GM12878 (cell line): ENCODE measurements around the gene TEPSIN. TPM values are rescaled to one million over a fixed set of nuclear protein-coding genes. Genes with fewer than 3 reads are reported as not detected.

Experiments
- ATAC-seq: fragments of 200-7000 bp; cut with Tn5 transposase; 3 replicates; pipeline ENCODE4 v1.9.1; 2020; ENCODE audit warnings: mild to moderate bottlenecking, moderate library complexity
- BruUV-seq: library from RNA; stranded (reverse); fragments of 400-500 nt; replicated peaks from 2 replicates; lab custom pipeline; 2021; lab: Mats Ljungman, UMichigan
- CTCF ChIA-PET: fragments of 300-600 bp; sonication (Branson Sonifier 250); formaldehyde crosslinking; extraction: SDS; loops from one replicate; lab custom pipeline; 2021; ENCODE audit warnings: inconsistent platforms; lab: Yijun Ruan, JAX
- POLR2A ChIA-PET: fragments of 350-600 bp; formaldehyde crosslinking; extraction: SDS; loops from one replicate; lab custom pipeline; 2021; ENCODE audit warnings: inconsistent platforms; lab: Charles Lee
- RAD21 ChIA-PET: fragments of 300-600 bp; sonication (Branson Sonifier 250); formaldehyde crosslinking; loops from one replicate; lab custom pipeline; 2023; ENCODE audit warnings: antibody characterized with exemption; ENCODE audit not compliant: unreplicated experiment; lab: Charles Lee
- SMC1A ChIA-PET: fragments of 300-600 bp; sonication (Branson Sonifier 250); formaldehyde crosslinking; loops from one replicate; lab custom pipeline; 2023; ENCODE audit not compliant: unreplicated experiment, uncharacterized antibody; lab: Charles Lee
- DNase-seq: peaks from one replicate; pipeline ENCODE4 v3.0.0-alpha.2; 2011; ENCODE audit warnings: low read depth, low spot score
- FAIRE-seq: peaks from 3 replicates; lab custom pipeline; 2011; peaks lifted over from hg19 to GRCh38; lab: Jason Lieb, UNC
- H2AFZ ChIP-seq: 2 replicates; pipeline ENCODE4 v1.6.0; 2011; ENCODE audit warnings: low read depth, low read length, control low read depth; ENCODE audit not compliant: control insufficient read depth
- H3K27ac ChIP-seq: 2 replicates; pipeline ENCODE4 v1.5.1; 2011; ENCODE audit warnings: control low read depth; ENCODE audit not compliant: control insufficient read depth, insufficient read depth
- H3K27me3 ChIP-seq, 2 experiments: replicated peaks in 1 of 2; 2 replicates each; pipeline versions ENCODE4 v1.6.0 to v1.6.1; 2011; ENCODE audit warnings: low read length in 1 of 2; ENCODE audit not compliant: control insufficient read depth in 2 of 2, insufficient read depth in 2 of 2
- H3K36me3 ChIP-seq, 2 experiments: 2 replicates each; pipeline ENCODE4 v1.5.1; 2011; ENCODE audit warnings: low read length in 1 of 2; ENCODE audit not compliant: control insufficient read depth in 2 of 2, insufficient read depth in 2 of 2
- H3K4me1 ChIP-seq: 2 replicates; pipeline ENCODE4 v1.6.1; 2011; ENCODE audit warnings: mild to moderate bottlenecking, low read length, moderate library complexity, mixed read lengths; ENCODE audit not compliant: control insufficient read depth, insufficient read depth
- H3K4me2 ChIP-seq: 2 replicates; pipeline ENCODE4 v1.6.0; 2011; ENCODE audit warnings: control low read depth; ENCODE audit not compliant: control insufficient read depth, insufficient read depth
- H3K4me3 ChIP-seq: fragments of 200-600 bp; sonication (generic); 2 replicates; pipeline ENCODE4 v1.5.1; 2016
- H3K79me2 ChIP-seq: 2 replicates; pipeline ENCODE4 v1.6.0; 2011; ENCODE audit warnings: low read length; ENCODE audit not compliant: control insufficient read depth, insufficient read depth
- H3K9ac ChIP-seq: 2 replicates; pipeline ENCODE4 v1.8.0; 2011; ENCODE audit warnings: low read length, control low read depth, mixed read lengths; ENCODE audit not compliant: control insufficient read depth, insufficient read depth
- H3K9me3 ChIP-seq: replicated peaks from 3 replicates; pipeline ENCODE4 v1.5.1; 2011; ENCODE audit warnings: mild to moderate bottlenecking, low read length; ENCODE audit not compliant: control insufficient read depth, insufficient read depth
- H4K20me1 ChIP-seq: 2 replicates; pipeline ENCODE4 v1.6.0; 2011; ENCODE audit not compliant: control insufficient read depth, insufficient read depth
- BRCA1 ChIP-seq: IDR thresholded peaks from 2 replicates; pipeline ENCODE4 v1.6.1; 2011; ENCODE audit warnings: low read depth, low read length, improper control_type of control experiment
- E4F1 ChIP-seq: fragments of 450-650 bp; IDR thresholded peaks from 2 replicates; pipeline ENCODE4 v1.6.1; 2018; ENCODE audit warnings: borderline replicate concordance, mild to moderate bottlenecking; ENCODE audit not compliant: partially characterized antibody
- ELK1 ChIP-seq: IDR thresholded peaks from 2 replicates; pipeline ENCODE4 v1.6.1; 2012; ENCODE audit warnings: low read depth, low read length, improper control_type of control experiment
- EP300 ChIP-seq, 2 experiments: fragments of 150-350 bp in 1 of 2; IDR thresholded peaks; 2 replicates each; pipeline ENCODE4 v1.6.1; 2011 to 2012; ENCODE audit warnings: low read depth in 2 of 2, low read length in 2 of 2, borderline replicate concordance in 1 of 2, improper control_type of control experiment in 1 of 2, inconsistent platforms in 1 of 2; ENCODE audit not compliant: control insufficient read depth in 1 of 2
- MEF2B ChIP-seq: fragments of 450-650 bp; IDR thresholded peaks from 2 replicates; pipeline ENCODE4 v1.6.1; 2018; ENCODE audit warnings: mild to moderate bottlenecking, moderate library complexity; ENCODE audit not compliant: partially characterized antibody, poor library complexity, severe bottlenecking
- TCF7 ChIP-seq: IDR thresholded peaks from 2 replicates; pipeline ENCODE4 v1.6.1; 2014; ENCODE audit warnings: antibody characterized with exemption, borderline replicate concordance
- ZZZ3 ChIP-seq: IDR thresholded peaks from 2 replicates; pipeline ENCODE4 v1.6.1; 2011; ENCODE audit warnings: low read depth; ENCODE audit not compliant: control insufficient read depth, insufficient read length
- WGBS: methylation state at CpG from one replicate; pipeline ENCODE4 v1.1.6; 2016; ENCODE audit warnings: low lambda C conversion rate; ENCODE audit not compliant: insufficient replicate concordance, insufficient coverage; ENCODE audit errors: missing lambda C conversion rate; 5-methylcytosine and 5-hydroxymethylcytosine counted together
- in situ Hi-C: fragments of 300-500 bp; cut with MboI; formaldehyde crosslinking; loops from 9 replicates; pipeline ENCODE4 v1.14.3; 2018; ENCODE audit warnings: mixed read lengths
- intact Hi-C: fragments of 100-400 bp; cut with micrococcal nuclease; formaldehyde crosslinking; loops from one replicate; pipeline ENCODE4 v1.14.2; 2022; ENCODE audit not compliant: unreplicated experiment
- polyA plus RNA-seq, 11 experiments: library from polyadenylated mRNA; depleted of rRNA in 4 of 11; unstranded in 6 of 11; stranded (reverse) in 5 of 11; fragments of >200 nt; fragmentation: Nextera tagmentation in 4 of 11; fragmentation: Illumina TruSeq in 1 of 11; extraction: Ambion mirVana in 4 of 11; extraction: Trizol in 1 of 11; gene quantifications; 1 replicate in 1 of 11; 2 replicates in 10 of 11; pipeline versions ENCODE4 v1.2.1 to v1.2.3, GENCODE V29; 2011 to 2016; ENCODE audit warnings: inconsistent platforms in 2 of 11, missing spikeins in 2 of 11, low read depth in 1 of 11
- total RNA-seq, 4 experiments: library from RNA; depleted of rRNA in 3 of 4; stranded (reverse); fragments of >200 nt in 3 of 4; fragmentation: Illumina TruSeq in 1 of 4; extraction: Trizol in 1 of 4; gene quantifications; 2 replicates each; pipeline versions ENCODE4 v1.2.1 to v1.2.3, GENCODE V29; 2013 to 2021

Gene TEPSIN
- total and polyA plus RNA-seq, 10 of the 15 experiments (the other 5 are each of a cell fraction or from before 2014, with no cell fraction given): 0.87 to 36.7 (median 5.3) TPM

- no peaks in the 10 kb centered on the region for H3K27me3 ChIP-seq
- H4K20me1 ChIP-seq: no peaks in the 10 kb centered on the region
- peaks cover 21% of the 10 kb centered on the region for H3K79me2 ChIP-seq
- ChIA-PET SMC1A (interaction anchor here (1.8 kb wide), 1 partner anchor 8 kb away, joined by 4 read pairs; the partner anchor contains the start of gene SLC38A10), CTCF (interaction anchor here (0.6 to 2.1 kb wide), 2 partner anchors 40 to 198 kb away, joined by 3 to 6 read pairs; no protein-coding TSS in a partner anchor)
- intact Hi-C loops: no loop called here
- H3K4me1 ChIP-seq: peaks cover 6% of the 10 kb centered on the region
- DNase-seq: no peak
- in situ Hi-C loops: no loop called here
- TF ChIP-seq MEF2B (no peak), BRCA1 (no peak), ELK1 (no peak), E4F1 (no peak), TCF7 (no peak), ZZZ3 (no peak), EP300 (IDR thresholded peaks at IDR 0.05; ENCODE audit: borderline replicate concordance in 1 of 2, control insufficient read depth in 1 of 2, low read depth in 2 of 2, low read length in 2 of 2) (no peak)
- TF ChIP-seq, all 136 proteins: peak for 0
- no peaks in the 10 kb centered on the region for H3K9me3 ChIP-seq
- H3K9ac ChIP-seq: no peak overlapping the region
- RAD21 ChIA-PET: no interaction called here
- H3K4me2 ChIP-seq: no peak overlapping the region
- no peak overlapping the region for H3K4me3 ChIP-seq
- WGBS: 92% methylated on average over 23 of the region's 23 CpGs
- FAIRE-seq: no peak
- no peak overlapping the region for H3K27ac ChIP-seq
- ATAC-seq: no peak
- no TSS peak for BruUV-seq
- H2AFZ ChIP-seq: no peak overlapping the region
- peaks cover 3 to 11% of the 10 kb centered on the region in 2 experiments for H3K36me3 ChIP-seq
- POLR2A ChIA-PET: no interaction called here
Measured at GRCh38 chr17:81286491-81287145, 47.8 kb upstream of the TEPSIN start.
